ENCODE results near the gene TPI1.

The TPI1 gene

DNA sequence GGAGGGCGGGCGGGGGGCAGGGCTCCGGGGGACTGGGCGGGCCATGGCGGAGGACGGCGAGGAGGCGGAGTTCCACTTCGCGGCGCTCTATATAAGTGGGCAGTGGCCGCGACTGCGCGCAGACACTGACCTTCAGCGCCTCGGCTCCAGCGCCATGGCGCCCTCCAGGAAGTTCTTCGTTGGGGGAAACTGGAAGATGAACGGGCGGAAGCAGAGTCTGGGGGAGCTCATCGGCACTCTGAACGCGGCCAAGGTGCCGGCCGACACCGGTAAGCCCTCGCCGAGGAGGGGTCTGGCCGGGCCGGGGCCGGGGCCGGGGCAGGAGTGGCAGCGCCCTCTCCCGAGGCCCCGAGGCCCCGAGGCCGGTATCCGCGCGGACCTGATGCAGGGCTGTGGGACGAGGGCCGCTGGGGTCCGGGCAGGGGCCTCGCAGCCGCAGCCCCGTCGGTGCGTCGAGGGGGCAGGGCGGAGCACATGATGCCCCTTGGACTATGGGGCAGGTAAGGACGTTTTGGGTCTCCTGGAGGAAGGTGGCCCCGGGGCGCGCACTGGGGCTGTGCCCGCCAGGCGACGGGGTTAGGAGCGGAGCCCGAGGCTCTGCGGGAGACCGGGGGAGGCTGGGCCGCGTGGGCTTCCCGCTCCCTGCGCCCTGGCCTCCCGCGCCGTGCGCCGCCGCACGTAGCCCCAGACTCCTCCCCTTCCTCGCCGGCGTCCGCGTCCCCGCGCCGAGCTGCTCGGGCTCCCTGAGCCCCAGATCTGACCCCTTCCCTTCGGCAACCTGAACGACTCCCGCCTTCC lies at the start of gene TPI1:
Gene TPI1, plus strand, starts transcription at position 119 of the 798 bp plus-strand sequence. Its CDS starts 36 bp downstream, at position 155.
- DNase-seq (ENCODE audit: low spot score): peak; percentile 81

DNA sequence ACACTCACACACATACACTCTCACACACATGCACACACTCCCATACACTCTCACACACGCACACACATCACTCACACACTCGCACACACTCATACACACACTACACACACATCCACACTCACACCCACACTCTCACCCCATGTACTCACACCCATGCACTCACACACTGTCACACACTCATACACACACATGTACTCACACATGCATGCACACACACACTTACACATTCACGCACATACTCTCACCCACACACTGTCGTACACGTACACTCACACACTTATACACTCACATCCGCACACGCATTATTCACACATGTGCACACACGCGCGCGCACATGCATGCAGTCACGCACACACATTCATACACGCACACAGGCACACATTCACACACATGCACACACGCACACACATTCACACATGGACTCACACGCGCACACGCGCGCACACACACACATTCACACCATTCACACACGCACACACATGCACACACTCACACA lies 49.6 kb upstream of the TPI1 start:
- DNase-seq (ENCODE audit: low spot score): no peak

DNA sequence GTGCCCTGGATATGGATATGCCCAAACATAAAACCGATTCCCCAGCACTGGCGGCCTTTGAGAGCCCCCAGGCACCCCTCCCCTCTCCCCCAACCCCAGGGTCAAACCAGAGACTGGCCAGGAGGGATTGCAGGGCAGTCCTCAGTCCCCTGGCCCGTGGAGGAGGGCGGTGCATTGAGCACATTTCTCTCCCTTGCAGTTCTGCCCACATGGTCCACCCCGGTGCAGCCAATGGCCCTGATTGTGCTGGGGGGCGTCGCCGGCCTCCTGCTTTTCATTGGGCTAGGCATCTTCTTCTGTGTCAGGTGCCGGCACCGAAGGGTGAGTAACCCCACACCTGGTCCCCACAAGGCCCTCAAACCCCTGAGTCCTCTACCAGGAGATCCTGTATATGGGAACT lies 49.1 kb upstream of the TPI1 start:
- no peak for DNase-seq (ENCODE audit: low spot score)

DNA sequence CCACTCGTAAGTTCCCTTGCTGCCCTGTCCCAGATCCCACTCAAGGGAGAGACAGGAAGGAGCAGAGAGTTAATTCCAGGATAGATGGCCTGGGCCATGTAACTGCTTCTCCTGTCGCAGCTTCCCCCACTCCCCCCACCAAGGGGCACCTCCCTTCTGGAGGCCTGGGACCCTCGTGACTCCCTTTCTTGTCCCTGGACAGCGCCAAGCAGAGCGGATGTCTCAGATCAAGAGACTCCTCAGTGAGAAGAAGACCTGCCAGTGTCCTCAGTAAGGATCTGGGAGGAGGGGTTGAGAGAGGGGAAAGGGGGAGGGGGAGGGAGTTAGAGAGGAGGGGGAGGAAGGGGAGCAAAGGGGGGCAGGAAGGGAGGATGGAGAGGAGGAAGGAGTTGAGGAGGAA lies 48.7 kb upstream of the TPI1 start:
- DNase-seq (ENCODE audit: low spot score): no peak

GRCh38 chr12:6819106-6820030 lies 48.0 kb upstream of the TPI1 start:
- no peak for DNase-seq (ENCODE audit: low spot score)

DNA sequence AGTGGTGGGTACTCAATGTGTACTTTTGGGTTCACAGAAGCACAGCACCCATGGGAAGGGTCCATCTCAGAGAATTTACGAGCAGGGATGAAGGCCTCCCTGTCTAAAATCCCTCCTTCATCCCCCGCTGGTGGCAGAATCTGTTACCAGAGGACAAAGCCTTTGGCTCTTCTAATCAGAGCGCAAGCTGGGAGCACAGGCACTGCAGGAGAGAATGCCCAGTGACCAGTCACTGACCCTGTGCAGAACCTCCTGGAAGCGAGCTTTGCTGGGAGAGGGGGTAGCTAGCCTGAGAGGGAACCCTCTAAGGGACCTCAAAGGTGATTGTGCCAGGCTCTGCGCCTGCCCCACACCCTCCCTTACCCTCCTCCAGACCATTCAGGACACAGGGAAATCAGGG lies 47.2 kb upstream of the TPI1 start:
- no peak for DNase-seq (ENCODE audit: low spot score)

DNA sequence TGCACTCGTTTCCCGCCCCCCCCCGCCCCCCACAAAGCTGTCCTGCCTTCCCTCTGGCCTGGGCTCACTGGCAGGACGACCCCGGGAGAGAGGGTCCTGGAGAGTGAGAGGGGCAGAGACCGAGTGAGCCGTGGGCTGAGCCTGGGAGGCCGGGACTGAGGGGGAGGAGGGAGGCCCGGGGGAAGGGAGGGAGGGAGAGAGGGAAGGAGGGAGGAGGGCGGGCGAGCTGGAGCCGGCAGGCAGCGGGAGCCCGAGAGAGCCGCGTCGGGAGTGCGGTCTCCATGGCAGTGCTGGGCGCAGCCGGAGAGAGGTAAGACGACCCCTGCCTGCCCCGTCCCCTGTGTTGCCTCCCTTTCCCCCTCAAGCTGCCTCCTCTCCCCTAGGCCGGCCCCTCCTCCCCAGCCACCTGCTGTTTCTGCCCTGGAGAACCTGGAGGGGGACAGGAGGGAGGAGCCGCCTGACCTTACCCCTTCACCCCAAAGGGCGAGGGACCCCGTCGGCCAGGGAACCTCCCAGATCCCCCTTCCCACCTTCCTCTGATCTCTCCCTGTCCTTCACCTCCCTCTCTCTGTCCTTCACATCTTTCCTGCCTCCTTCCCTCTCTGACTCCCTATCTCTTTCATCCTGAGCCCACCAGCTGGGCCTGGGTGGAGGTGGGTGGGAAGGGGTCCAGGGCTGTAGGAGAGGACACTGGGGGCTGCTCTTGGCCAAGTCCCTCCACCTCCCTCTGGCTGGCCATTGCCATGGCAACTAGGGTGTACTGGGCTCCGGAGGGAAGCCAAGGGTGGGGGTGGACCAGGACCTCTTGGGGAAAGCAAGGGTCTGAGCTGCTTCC lies 45.5 kb upstream of the TPI1 start, which contains the start of gene GPR162:
Gene GPR162, plus strand, starts transcription at position 231 of the 835 bp plus-strand sequence. CDS start 2,078 bp downstream, outside the sequence.
- DNase-seq (ENCODE audit: low spot score): no peak

DNA sequence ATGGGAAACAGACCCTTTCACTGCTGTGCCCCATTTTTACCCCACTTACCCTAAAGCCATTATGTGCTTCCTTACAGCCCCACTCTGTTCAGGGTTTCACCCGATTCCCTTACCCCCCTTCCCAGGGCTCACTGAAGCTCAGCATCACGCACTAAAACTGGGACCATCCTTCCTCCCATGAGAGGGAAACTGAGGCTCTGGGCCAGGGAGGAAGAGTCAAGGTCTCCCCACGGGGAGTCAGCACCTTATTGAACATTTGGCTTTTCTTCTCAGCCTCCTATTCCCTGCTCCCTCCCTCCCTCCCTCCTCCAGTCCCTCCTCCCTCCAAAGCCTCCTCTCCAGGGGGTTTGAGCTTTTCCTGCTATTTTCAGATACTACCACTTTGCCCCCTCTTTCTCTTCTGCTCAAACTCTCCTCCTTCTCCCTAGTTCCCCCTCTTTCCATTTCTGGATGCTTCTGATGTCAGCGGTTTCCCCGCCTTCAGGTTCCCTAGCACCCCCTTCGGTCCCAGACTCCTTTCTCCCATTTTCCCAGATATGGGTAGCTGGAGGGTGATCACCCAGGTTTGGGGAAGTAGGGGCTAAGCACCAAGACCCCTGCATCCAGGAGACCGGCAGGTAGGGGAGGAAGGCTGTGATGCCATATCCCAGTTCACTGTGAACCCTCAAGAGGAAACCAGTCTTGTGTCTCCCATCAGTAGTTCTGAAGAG lies 44.8 kb upstream of the TPI1 start:
- no peak for DNase-seq (ENCODE audit: low spot score)

GRCh38 chr12:6823182-6824084 lies 43.9 kb upstream of the TPI1 start:
- no peak for DNase-seq (ENCODE audit: low spot score)

- DNase-seq (ENCODE audit: low spot score): no peak
Observed at GRCh38 chr12:6824085-6824775, 43.1 kb upstream of the TPI1 start.

GRCh38 chr12:6824901-6825381 lies 42.4 kb upstream of the TPI1 start:
- no peak for DNase-seq (ENCODE audit: low spot score)

DNA sequence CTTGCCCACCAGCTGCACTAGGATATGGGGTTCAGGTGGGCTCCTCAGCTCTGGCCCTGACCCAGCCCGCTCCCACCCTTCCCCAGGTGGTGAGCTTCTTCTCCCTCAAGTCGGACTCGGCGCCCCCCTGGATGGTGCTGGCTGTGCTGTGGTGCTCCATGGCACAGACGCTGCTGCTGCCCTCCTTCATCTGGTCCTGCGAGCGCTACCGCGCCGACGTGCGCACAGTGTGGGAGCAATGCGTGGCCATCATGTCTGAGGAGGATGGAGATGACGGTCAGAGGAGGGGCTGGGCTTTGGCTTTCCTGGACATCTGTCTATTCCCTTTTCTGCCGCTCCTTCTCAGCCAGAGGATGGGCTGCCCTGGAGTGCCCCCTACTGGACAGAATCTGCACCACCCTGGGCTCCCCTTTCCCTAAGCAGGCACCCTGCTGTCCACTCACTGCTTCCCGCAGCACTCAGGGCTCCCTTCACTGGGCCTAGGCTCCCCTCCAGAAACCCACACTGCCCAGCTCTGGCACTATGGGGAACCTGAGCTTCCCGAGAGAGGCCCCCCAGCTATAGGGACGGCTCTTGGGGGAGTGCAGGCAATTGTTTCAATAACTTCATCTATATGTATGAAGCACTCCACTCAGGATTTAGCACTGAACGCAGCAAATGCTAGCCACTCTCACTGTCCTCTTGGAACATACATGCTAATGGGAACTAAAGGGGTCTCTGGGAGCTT lies 41.8 kb upstream of the TPI1 start:
- DNase-seq (ENCODE audit: low spot score): peak; percentile 68

DNA sequence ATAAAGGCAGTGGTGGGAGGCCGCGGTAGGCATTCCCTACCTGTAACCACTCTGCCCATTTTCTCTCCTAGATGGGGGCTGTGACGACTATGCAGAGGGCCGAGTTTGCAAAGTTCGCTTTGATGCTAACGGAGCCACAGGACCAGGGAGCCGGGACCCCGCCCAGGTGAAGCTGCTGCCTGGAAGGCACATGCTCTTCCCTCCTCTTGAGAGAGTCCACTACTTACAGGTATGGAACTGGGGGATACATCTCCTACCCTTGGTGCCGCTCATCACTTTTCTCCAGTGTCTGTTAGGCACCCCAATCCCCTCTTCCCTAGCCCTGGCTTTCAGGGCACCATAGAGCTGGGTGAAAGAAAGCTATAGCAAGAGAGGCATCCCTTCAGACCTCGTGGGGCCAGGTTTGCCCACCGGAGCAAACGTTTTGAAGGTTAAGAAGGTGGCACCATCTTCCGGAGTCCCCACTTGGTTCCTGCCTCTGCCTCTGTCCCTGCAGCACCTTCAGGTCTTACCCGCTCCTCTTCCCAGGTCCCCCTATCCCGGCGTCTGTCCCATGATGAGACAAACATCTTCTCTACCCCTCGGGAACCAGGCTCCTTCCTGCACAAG lies 41.1 kb upstream of the TPI1 start:
- no peak for DNase-seq (ENCODE audit: low spot score)

- DNase-seq (ENCODE audit: low spot score): no peak
Observed at GRCh38 chr12:6826734-6827436, 40.4 kb upstream of the TPI1 start.

GRCh38 chr12:6827437-6827911 lies 39.9 kb upstream of the TPI1 start:
- peak; percentile 65 for DNase-seq (ENCODE audit: low spot score)

GRCh38 chr12:6827982-6828780 lies 39.1 kb upstream of the TPI1 start, which contains the start of gene P3H3:
Gene P3H3, plus strand, starts transcription at chr12:6828407. Its CDS starts 34 bp downstream, at chr12:6828441.
- DNase-seq (ENCODE audit: low spot score): peak; percentile 39
